Mesenchymal stem cell (in vitro differentiated cells and primary cell): Measurements from ENCODE around the gene ST6GAL2.

Experiments used
- DNase-seq: peaks from one replicate; pipeline ENCODE4 v3.0.0-alpha.2; 2013
- H2AFZ ChIP-seq: one replicate; pipeline ENCODE4 v1.6.1; 2013; ENCODE audit warnings: low read depth, mild to moderate bottlenecking, control low read depth, inconsistent platforms, low read length, moderate library complexity
- H2AK5ac ChIP-seq: 2 replicates; pipeline ENCODE4 v1.6.1; 2013; ENCODE audit warnings: low read length, moderate library complexity, mild to moderate bottlenecking, inconsistent platforms; ENCODE audit not compliant: severe bottlenecking
- H2BK120ac ChIP-seq: one replicate; pipeline ENCODE4 v1.6.1; 2013; ENCODE audit warnings: low read depth, mild to moderate bottlenecking, inconsistent platforms, low read length, moderate library complexity
- H2BK12ac ChIP-seq, 2 experiments: one replicate each; pipeline ENCODE4 v1.6.1; 2013; ENCODE audit warnings: inconsistent platforms in 2 of 2, low read length in 2 of 2, mild to moderate bottlenecking in 2 of 2, moderate library complexity in 2 of 2, control low read depth in 1 of 2
- H2BK15ac ChIP-seq: one replicate; pipeline ENCODE4 v1.6.1; 2013; ENCODE audit warnings: mild to moderate bottlenecking, low read depth, inconsistent platforms; ENCODE audit not compliant: poor library complexity, severe bottlenecking
- H2BK5ac ChIP-seq: 2 replicates; pipeline ENCODE4 v1.6.1; 2013; ENCODE audit warnings: low read depth, mild to moderate bottlenecking, low read length, control low read depth, inconsistent platforms; ENCODE audit not compliant: poor library complexity, severe bottlenecking
- H3K14ac ChIP-seq, 2 experiments: one replicate each; pipeline ENCODE4 v1.6.1; 2013; ENCODE audit warnings: inconsistent platforms in 2 of 2, low read length in 2 of 2, control low read depth in 1 of 2, mild to moderate bottlenecking in 1 of 2, moderate library complexity in 1 of 2
- H3K18ac ChIP-seq, 2 experiments: one replicate each; pipeline ENCODE4 v1.6.1; 2013; ENCODE audit warnings: inconsistent platforms in 2 of 2, low read length in 2 of 2, control low read depth in 1 of 2, low read depth in 1 of 2, mild to moderate bottlenecking in 1 of 2
- H3K23ac ChIP-seq, 2 experiments: one replicate each; pipeline ENCODE4 v1.6.1; 2013; ENCODE audit warnings: inconsistent platforms in 2 of 2, low read length in 2 of 2, mild to moderate bottlenecking in 2 of 2, moderate library complexity in 2 of 2, control low read depth in 1 of 2
- H3K27ac ChIP-seq: 2 replicates; pipeline ENCODE4 v1.5.1; 2013; ENCODE audit warnings: mild to moderate bottlenecking, moderate library complexity, low read length, control low read depth, inconsistent platforms; ENCODE audit not compliant: poor library complexity, severe bottlenecking
- H3K27me3 ChIP-seq, 2 experiments: 2 replicates each; pipeline versions ENCODE4 v1.6.1 to v1.7.0; 2013; ENCODE audit warnings: low read length in 2 of 2, mild to moderate bottlenecking in 2 of 2, moderate library complexity in 2 of 2, control low read depth in 1 of 2, inconsistent platforms in 1 of 2; ENCODE audit not compliant: control insufficient read depth in 1 of 2, insufficient read depth in 1 of 2
- H3K36me3 ChIP-seq, 2 experiments: 2 replicates each; pipeline versions ENCODE4 v1.6.1 to v1.7.0; 2013; ENCODE audit warnings: low read length in 2 of 2, control low read depth in 1 of 2, inconsistent platforms in 1 of 2, low read depth in 1 of 2, mild to moderate bottlenecking in 1 of 2; ENCODE audit not compliant: insufficient read depth in 2 of 2, control insufficient read depth in 1 of 2
- H3K4ac ChIP-seq, 2 experiments: one replicate each; pipeline ENCODE4 v1.6.1; 2013; ENCODE audit warnings: inconsistent platforms in 2 of 2, low read length in 2 of 2, mild to moderate bottlenecking in 2 of 2, moderate library complexity in 2 of 2, control low read depth in 1 of 2, low read depth in 1 of 2
- H3K4me1 ChIP-seq: 2 replicates; pipeline ENCODE4 v1.6.1; 2013; ENCODE audit warnings: low read depth, low read length, control low read depth; ENCODE audit not compliant: control insufficient read depth, insufficient read depth
- H3K4me2 ChIP-seq: 2 replicates; pipeline ENCODE4 v1.6.1; 2013; ENCODE audit warnings: low read length, mild to moderate bottlenecking, inconsistent platforms; ENCODE audit not compliant: poor library complexity, severe bottlenecking
- H3K4me3 ChIP-seq, 2 experiments: 2 replicates each; pipeline versions ENCODE4 v1.5.1 to v1.7.0; 2013; ENCODE audit warnings: low read length in 2 of 2, mild to moderate bottlenecking in 2 of 2, control low read depth in 1 of 2, low read depth in 1 of 2; ENCODE audit not compliant: insufficient read depth in 1 of 2
- H3K79me1 ChIP-seq: replicated peaks from 2 replicates; pipeline ENCODE4 v1.6.1; 2013; ENCODE audit warnings: mild to moderate bottlenecking, control low read depth, low read length, inconsistent platforms; ENCODE audit not compliant: poor library complexity, severe bottlenecking
- H3K9ac ChIP-seq: 2 replicates; pipeline ENCODE4 v1.7.0; 2013; ENCODE audit warnings: mild to moderate bottlenecking, low read length, moderate library complexity
- H3K9me3 ChIP-seq: 2 replicates; pipeline ENCODE4 v1.7.0; 2013; ENCODE audit warnings: mild to moderate bottlenecking, low read length; ENCODE audit not compliant: control insufficient read depth
- H4K8ac ChIP-seq: one replicate; pipeline ENCODE4 v1.6.1; 2013; ENCODE audit warnings: inconsistent platforms, mild to moderate bottlenecking, low read length, moderate library complexity
- H4K91ac ChIP-seq: one replicate; pipeline ENCODE4 v1.6.1; 2013; ENCODE audit warnings: mild to moderate bottlenecking, low read length, inconsistent platforms
- WGBS: methylation state at CpG from one replicate; pipeline ENCODE4 v1.1.7; 2013; ENCODE audit warnings: mixed read lengths; 5-methylcytosine and 5-hydroxymethylcytosine counted together

Gene ST6GAL2

GRCh38 chr2:106847366-106847765 is 38.6 kb downstream of the ST6GAL2 start:
- H3K27ac ChIP-seq = no peak overlapping the region

GRCh38 chr2:106845716-106846115 is 40.3 kb downstream of the ST6GAL2 start:
- H3K4me3 ChIP-seq = no peak overlapping the region
- no peak overlapping the region for H4K91ac ChIP-seq
- 85% methylated on average over 6 of the region's 6 CpGs for WGBS

More at GRCh38 chr2:106847366-106847765, 38.6 kb downstream of the ST6GAL2 start:
- H2BK15ac ChIP-seq = no peak overlapping the region
- no peaks in the 10 kb centered on the region for H3K4me1 ChIP-seq
- H3K9me3 ChIP-seq = no peaks in the 10 kb centered on the region
- peaks cover 28% of the 10 kb centered on the region for H3K79me1 ChIP-seq
- no peak for DNase-seq
- no peak overlapping the region for H4K8ac ChIP-seq
- H4K91ac ChIP-seq = no peak overlapping the region
- H3K23ac ChIP-seq = no peak overlapping the region
- no peak overlapping the region for H3K9ac ChIP-seq
- H2BK5ac ChIP-seq = no peak overlapping the region
- H3K4ac ChIP-seq = no peak overlapping the region
- no peak overlapping the region for H2AFZ ChIP-seq
- H3K27me3 ChIP-seq = peaks cover 0 to 5% of the 10 kb centered on the region in 2 experiments
- no peak overlapping the region for H2AK5ac ChIP-seq
- no peak overlapping the region for H3K4me2 ChIP-seq
- no peak overlapping the region for H3K4me3 ChIP-seq
- H2BK120ac ChIP-seq = no peak overlapping the region
- no peak overlapping the region for H2BK12ac ChIP-seq
- WGBS = 67% methylated on average over 2 of the region's 2 CpGs
- peaks cover 0 to 17% of the 10 kb centered on the region in 2 experiments for H3K36me3 ChIP-seq
- no peak overlapping the region for H3K14ac ChIP-seq
- no peak overlapping the region for H3K18ac ChIP-seq

GRCh38 chr2:106843910-106844250 is 42.1 kb downstream of the ST6GAL2 start:
- H2AFZ ChIP-seq = no peak overlapping the region
- no peaks in the 10 kb centered on the region for H3K4me1 ChIP-seq
- 90% methylated on average over 4 of the region's 5 CpGs for WGBS

More at GRCh38 chr2:106845716-106846115, 40.3 kb downstream of the ST6GAL2 start:
- H3K4me2 ChIP-seq = no peak overlapping the region
- no peak overlapping the region for H3K4ac ChIP-seq
- no peaks in the 10 kb centered on the region for H3K9me3 ChIP-seq
- H2BK12ac ChIP-seq = no peak overlapping the region
- no peak overlapping the region for H3K27ac ChIP-seq
- H3K27me3 ChIP-seq = peaks cover 0 to 5% of the 10 kb centered on the region in 2 experiments
- H2AK5ac ChIP-seq = no peak overlapping the region
- H2BK15ac ChIP-seq = no peak overlapping the region
- no peaks in the 10 kb centered on the region for H3K4me1 ChIP-seq
- DNase-seq = no peak
- peaks cover 0 to 17% of the 10 kb centered on the region in 2 experiments for H3K36me3 ChIP-seq
- no peak overlapping the region for H3K23ac ChIP-seq
- H3K14ac ChIP-seq = no peak overlapping the region
- H2AFZ ChIP-seq = no peak overlapping the region
- H3K9ac ChIP-seq = no peak overlapping the region
- H2BK5ac ChIP-seq = no peak overlapping the region
- no peak overlapping the region for H3K18ac ChIP-seq
- no peak overlapping the region for H4K8ac ChIP-seq
- peaks cover 23% of the 10 kb centered on the region for H3K79me1 ChIP-seq
- no peak overlapping the region for H2BK120ac ChIP-seq

DNA sequence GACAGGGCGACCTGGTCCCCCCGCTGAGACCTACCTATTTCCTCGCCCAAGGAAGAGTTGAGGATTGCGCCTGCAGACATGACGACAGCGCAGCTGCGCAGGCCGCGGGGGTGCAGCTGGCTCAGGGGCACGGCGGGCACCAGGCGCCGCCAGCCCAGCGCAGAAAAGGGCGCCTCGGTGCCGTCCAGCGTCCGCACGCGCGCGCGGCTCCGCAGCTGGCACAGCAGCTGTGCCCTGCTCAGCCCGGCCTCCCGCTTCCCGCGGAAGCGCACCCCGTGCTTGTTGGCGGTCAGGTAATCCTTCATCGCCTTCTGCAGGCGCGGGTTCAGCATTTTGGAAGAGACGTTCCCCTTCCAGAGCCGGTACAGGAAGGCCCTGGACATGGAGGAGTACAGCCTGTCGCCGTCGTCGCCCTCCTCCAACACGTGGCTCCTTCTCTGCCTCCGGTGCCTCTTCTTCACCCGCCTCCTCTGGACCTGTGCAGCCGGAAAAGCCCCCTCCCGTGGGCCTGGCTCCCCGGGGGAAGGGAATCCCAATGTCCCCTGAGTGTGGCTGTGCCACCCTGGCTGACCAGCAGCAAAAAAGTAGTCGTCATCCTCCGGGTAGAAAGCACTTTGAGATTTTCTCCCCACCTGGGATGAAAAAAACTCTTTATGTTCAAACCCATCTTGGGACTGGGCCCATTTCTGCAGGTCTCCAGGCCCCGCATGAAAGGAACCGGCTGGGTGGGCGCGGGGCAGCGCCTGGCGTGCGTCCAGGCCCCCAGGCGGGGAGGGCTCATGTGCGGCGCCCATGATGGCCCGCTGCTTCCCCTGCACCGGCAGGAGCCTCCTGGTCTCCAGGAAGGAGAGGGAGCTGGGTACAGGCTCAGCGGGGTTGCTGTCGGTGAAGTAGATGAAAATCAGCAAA is 42.7 kb downstream of the ST6GAL2 start:
- H3K36me3 ChIP-seq = peaks cover 0 to 19% of the 10 kb centered on the region in 2 experiments
- H2BK15ac ChIP-seq = no peak overlapping the region
- no peak overlapping the region for H3K18ac ChIP-seq
- H2BK120ac ChIP-seq = no peak overlapping the region
- no peak overlapping the region for H2BK5ac ChIP-seq
- no peaks in the 10 kb centered on the region for H3K4me1 ChIP-seq
- H3K4me2 ChIP-seq = no peak overlapping the region
- no peak overlapping the region for H3K23ac ChIP-seq
- H3K9ac ChIP-seq = no peak overlapping the region
- 96% methylated on average over 63 of the region's 63 CpGs for WGBS
- H3K27me3 ChIP-seq = peaks cover 0 to 5% of the 10 kb centered on the region in 2 experiments
- H4K8ac ChIP-seq = no peak overlapping the region
- H3K9me3 ChIP-seq = no peaks in the 10 kb centered on the region
- no peak overlapping the region for H3K27ac ChIP-seq
- no peak overlapping the region for H3K14ac ChIP-seq
- peaks cover 13% of the 10 kb centered on the region for H3K79me1 ChIP-seq
- no peak overlapping the region for H2AFZ ChIP-seq
- H3K4me3 ChIP-seq = no peak overlapping the region
- no peak overlapping the region for H2BK12ac ChIP-seq
- H3K4ac ChIP-seq = no peak overlapping the region
- H2AK5ac ChIP-seq = no peak overlapping the region
- H4K91ac ChIP-seq = no peak overlapping the region
- DNase-seq = no peak

More at GRCh38 chr2:106843910-106844250, 42.1 kb downstream of the ST6GAL2 start:
- Histone ChIP-seq H3K27ac (no peak overlapping the region), H3K27me3 (peaks cover 0 to 5% of the 10 kb centered on the region in 2 experiments), H3K4me2 (no peak overlapping the region), H3K18ac (no peak overlapping the region), H3K14ac (no peak overlapping the region), H2BK120ac (no peak overlapping the region), H2BK12ac (no peak overlapping the region), H2AK5ac (no peak overlapping the region), H2BK5ac (no peak overlapping the region), H4K91ac (no peak overlapping the region), H3K9ac (no peak overlapping the region), H3K4me3 (no peak overlapping the region), H3K79me1 (peaks cover 14% of the 10 kb centered on the region), H3K36me3 (peaks cover 0 to 17% of the 10 kb centered on the region in 2 experiments), H4K8ac (no peak overlapping the region), H3K4ac (no peak overlapping the region), H3K9me3 (no peaks in the 10 kb centered on the region), H3K23ac (no peak overlapping the region), H2BK15ac (no peak overlapping the region)
- no peak for DNase-seq
